Neural crest cell (in vitro differentiated cells): ENCODE measurements around the gene GABBR2. TPM values are rescaled to one million over a fixed set of nuclear protein-coding genes. Genes with fewer than 3 reads are reported as not detected.

Experiments
- DNase-seq: peaks from one replicate; pipeline ENCODE4 v3.0.0; 2021; ENCODE audit warnings: low read depth, mixed read lengths, low spot score
- H3K27ac Mint-ChIP-seq: one replicate; pipeline ENCODE4 v1.8.0; 2021; ENCODE audit warnings: mild to moderate bottlenecking, mixed read lengths; ENCODE audit not compliant: unreplicated experiment
- H3K27me3 Mint-ChIP-seq: 2 replicates; pipeline ENCODE4 v1.8.0; 2021; ENCODE audit warnings: low read depth, mild to moderate bottlenecking, mixed read lengths
- H3K36me3 Mint-ChIP-seq: 2 replicates; pipeline ENCODE4 v1.8.0; 2021; ENCODE audit warnings: low read depth, mild to moderate bottlenecking, mixed read lengths
- H3K4me1 Mint-ChIP-seq: 2 replicates; pipeline ENCODE4 v1.8.0; 2021; ENCODE audit warnings: mixed read lengths
- H3K4me3 Mint-ChIP-seq: one replicate; pipeline ENCODE4 v1.8.0; 2021; ENCODE audit warnings: mild to moderate bottlenecking, mixed read lengths
- H3K9me3 Mint-ChIP-seq: 2 replicates; pipeline ENCODE4 v1.8.0; 2021; ENCODE audit warnings: mixed read lengths
- CTCF ChIP-seq: fragments of 200-600 bp; sonication (generic); conservative IDR thresholded peaks from 2 replicates; pipeline ENCODE4 v1.5.0; 2021; ENCODE audit warnings: antibody characterized with exemption, mild to moderate bottlenecking
- total RNA-seq: library from RNA; stranded (reverse); gene quantifications from 2 replicates; pipeline ENCODE4 v1.2.1, GENCODE V29; 2021

The GABBR2 gene
- total RNA-seq, 1 donor from 2014 or later: 0.84 TPM

GRCh38 chr9:98373609-98374008, 335.1 kb downstream of the GABBR2 start:
- Mint-ChIP-seq H3K4me3 (no peak overlapping the region), H3K27me3 (peaks cover 3% of the 10 kb centered on the region), H3K4me1 (no peaks in the 10 kb centered on the region), H3K9me3 (no peaks in the 10 kb centered on the region), H3K36me3 (no peaks in the 10 kb centered on the region), H3K27ac (no peak overlapping the region)
- TF ChIP-seq CTCF: no peak
- DNase-seq: no peak

GRCh38 chr9:98372077-98372836, 336.5 kb downstream of the GABBR2 start:
- Mint-ChIP-seq H3K27me3 (peaks cover 8% of the 10 kb centered on the region), H3K4me1 (no peaks in the 10 kb centered on the region)
- no peak for TF ChIP-seq CTCF

GRCh38 chr9:98370976-98371315, 337.8 kb downstream of the GABBR2 start:
- TF ChIP-seq CTCF: no peak
- peaks cover 5% of the 10 kb centered on the region for H3K9me3 Mint-ChIP-seq
- H3K27me3 Mint-ChIP-seq: peaks cover 14% of the 10 kb centered on the region
- DNase-seq: no peak
- H3K4me1 Mint-ChIP-seq: no peaks in the 10 kb centered on the region
- H3K36me3 Mint-ChIP-seq: peaks cover 2% of the 10 kb centered on the region
- H3K27ac Mint-ChIP-seq: no peak overlapping the region
- H3K4me3 Mint-ChIP-seq: no peak overlapping the region

More at GRCh38 chr9:98372077-98372836, 336.5 kb downstream of the GABBR2 start:
- Mint-ChIP-seq H3K4me3 (no peak overlapping the region), H3K9me3 (peaks cover 4% of the 10 kb centered on the region), H3K27ac (no peak overlapping the region), H3K36me3 (peaks cover 2% of the 10 kb centered on the region)
- no peak for DNase-seq

- Mint-ChIP-seq H3K27ac (no peak overlapping the region), H3K27me3 (peaks cover 14% of the 10 kb centered on the region), H3K4me3 (no peak overlapping the region), H3K4me1 (no peaks in the 10 kb centered on the region), H3K36me3 (peaks cover 2% of the 10 kb centered on the region), H3K9me3 (peaks cover 5% of the 10 kb centered on the region)
- no peak for TF ChIP-seq CTCF
- no peak for DNase-seq
These were observed 338.3 kb downstream of the GABBR2 start for GRCh38 chr9:98370300-98370975.

GRCh38 chr9:98369896-98370295, 338.8 kb downstream of the GABBR2 start:
- H3K27ac Mint-ChIP-seq: no peak overlapping the region
- H3K4me3 Mint-ChIP-seq: no peak overlapping the region
- no peak for DNase-seq
- H3K9me3 Mint-ChIP-seq: peaks cover 11% of the 10 kb centered on the region
- H3K4me1 Mint-ChIP-seq: no peaks in the 10 kb centered on the region
- H3K27me3 Mint-ChIP-seq: peaks cover 14% of the 10 kb centered on the region
- TF ChIP-seq CTCF: no peak
- peaks cover 6% of the 10 kb centered on the region for H3K36me3 Mint-ChIP-seq
